Natural killer cell treated with Interleukin-12 subunit alpha and Interleukin-12 subunit beta and Interleukin-15 and Interleukin-18, amount 100 ng/mL, for 72 hours (primary cell): ENCODE measurements around the gene TMEM69. TPM values are rescaled to one million over a fixed set of nuclear protein-coding genes. Genes with fewer than 3 reads are reported as not detected.

Experiments
- ATAC-seq, 2 donors: fragments of 150-1000 bp; cut with Tn5 transposase in 1 of 2; sonication (Bioruptor Pico), chemical (Tn5 transposase) in 1 of 2; 2 replicates each; pipeline ENCODE4 v1.10.0; 2021
- DNase-seq: peaks from one replicate; pipeline ENCODE4 v3.0.0; 2022; ENCODE audit warnings: low spot score
- H3K27ac Mint-ChIP-seq, 2 donors: 1 replicate in 1 of 2; 2 replicates in 1 of 2; pipeline ENCODE4 v1.8.0; 2022; ENCODE audit warnings: mixed read lengths in 2 of 2, mild to moderate bottlenecking in 1 of 2, moderate library complexity in 1 of 2
- H3K27me3 Mint-ChIP-seq, 2 donors: 1 replicate in 1 of 2; 2 replicates in 1 of 2; pipeline ENCODE4 v1.8.0; 2022; ENCODE audit warnings: mixed read lengths in 2 of 2
- H3K36me3 Mint-ChIP-seq: one replicate; pipeline ENCODE4 v1.8.0; 2022; ENCODE audit warnings: mixed read lengths
- H3K4me1 Mint-ChIP-seq, 2 donors: 1 replicate in 1 of 2; 2 replicates in 1 of 2; pipeline ENCODE4 v1.8.0; 2022; ENCODE audit warnings: low read depth in 2 of 2, mixed read lengths in 2 of 2, mild to moderate bottlenecking in 1 of 2
- H3K4me3 Mint-ChIP-seq: one replicate; pipeline ENCODE4 v1.8.0; 2022; ENCODE audit warnings: mixed read lengths
- H3K9me3 Mint-ChIP-seq: 2 replicates; pipeline ENCODE4 v1.8.0; 2022; ENCODE audit warnings: mixed read lengths
- total RNA-seq, 2 donors: library from RNA; stranded (reverse); gene quantifications; one replicate each; pipeline ENCODE4 v1.2.3, GENCODE V29; 2022

TMEM69 gene
- 10 to 100 TPM; 18.7 to 19.4 TPM for total RNA-seq

GRCh38 chr1:45687754-45688740 is at the start of gene TMEM69:
Gene TMEM69 (plus strand): TSS chr1:45688181. CDS start chr1:45691069, 2,888 bp downstream.
- H3K36me3 Mint-ChIP-seq: peaks cover 7% of the 10 kb centered on the region
- H3K9me3 Mint-ChIP-seq: no peaks in the 10 kb centered on the region
- peak; percentile 80 for DNase-seq
- no peaks in the 10 kb centered on the region for H3K27me3 Mint-ChIP-seq
- peak within 1 kb of the TSS; percentile 100 for H3K27ac Mint-ChIP-seq
- peak within 1 kb of the TSS; percentile 99 for H3K4me3 Mint-ChIP-seq
- peak in 1 of 2 donors; percentile 25 for ATAC-seq
- peaks cover 31 to 34% of the 10 kb centered on the region in 2 donors for H3K4me1 Mint-ChIP-seq

- no peaks in the 10 kb centered on the region for H3K27me3 Mint-ChIP-seq
- H3K4me1 Mint-ChIP-seq: no peaks in the 10 kb centered on the region
- DNase-seq (no peak), ATAC-seq (no peak)
- H3K36me3 Mint-ChIP-seq: peaks cover 7% of the 10 kb centered on the region
- H3K9me3 Mint-ChIP-seq: no peaks in the 10 kb centered on the region
- no peak overlapping the region for H3K4me3 Mint-ChIP-seq
- H3K27ac Mint-ChIP-seq: no peak overlapping the region
These were observed 47.7 kb upstream of the TMEM69 start for GRCh38 chr1:45640293-45640692.

GRCh38 chr1:45643321-45643720 is 44.7 kb upstream of the TMEM69 start:
- no peak for DNase-seq
- no peak for ATAC-seq
- peaks cover 12% of the 10 kb centered on the region for H3K36me3 Mint-ChIP-seq
- no peaks in the 10 kb centered on the region for H3K27me3 Mint-ChIP-seq
- H3K9me3 Mint-ChIP-seq: no peaks in the 10 kb centered on the region
- H3K27ac Mint-ChIP-seq: no peak overlapping the region
- no peak overlapping the region for H3K4me3 Mint-ChIP-seq
- H3K4me1 Mint-ChIP-seq: peaks cover 4% of the 10 kb centered on the region in 2 donors

- no peak overlapping the region for H3K27ac Mint-ChIP-seq
- no peaks in the 10 kb centered on the region for H3K27me3 Mint-ChIP-seq
- peaks cover 4 to 5% of the 10 kb centered on the region in 2 donors for H3K4me1 Mint-ChIP-seq
- no peak for ATAC-seq
- H3K36me3 Mint-ChIP-seq: peaks cover 12% of the 10 kb centered on the region
- H3K9me3 Mint-ChIP-seq: no peaks in the 10 kb centered on the region
- no peak overlapping the region for H3K4me3 Mint-ChIP-seq
- no peak for DNase-seq
These were observed 44.0 kb upstream of the TMEM69 start for GRCh38 chr1:45643978-45644377.

- no peak for ATAC-seq
- H3K4me3 Mint-ChIP-seq: no peak overlapping the region
- H3K9me3 Mint-ChIP-seq: no peaks in the 10 kb centered on the region
- H3K27me3 Mint-ChIP-seq: no peaks in the 10 kb centered on the region
- no peak overlapping the region for H3K27ac Mint-ChIP-seq
- no peak for DNase-seq
- peaks cover 12% of the 10 kb centered on the region for H3K36me3 Mint-ChIP-seq
- H3K4me1 Mint-ChIP-seq: peaks cover 4 to 5% of the 10 kb centered on the region in 2 donors
These were observed 43.3 kb upstream of the TMEM69 start for GRCh38 chr1:45644661-45645060.

- no peak overlapping the region for H3K27ac Mint-ChIP-seq
- peaks cover 4 to 8% of the 10 kb centered on the region in 2 donors for H3K4me1 Mint-ChIP-seq
- DNase-seq (no peak), ATAC-seq (no peak)
- peaks cover 4% of the 10 kb centered on the region for H3K36me3 Mint-ChIP-seq
- no peaks in the 10 kb centered on the region for H3K9me3 Mint-ChIP-seq
- peak overlapping the region; percentile 11 for H3K4me3 Mint-ChIP-seq
- no peaks in the 10 kb centered on the region for H3K27me3 Mint-ChIP-seq
These were observed 40.5 kb upstream of the TMEM69 start for GRCh38 chr1:45647248-45648021.

GRCh38 chr1:45654540-45655280 is 33.3 kb upstream of the TMEM69 start:
- H3K4me1 Mint-ChIP-seq: peaks cover 7 to 8% of the 10 kb centered on the region in 2 donors
- no peaks in the 10 kb centered on the region for H3K9me3 Mint-ChIP-seq
- peak in 1 of 2 donors; percentile 85 for ATAC-seq
- H3K36me3 Mint-ChIP-seq: peaks cover 27% of the 10 kb centered on the region
- H3K27ac Mint-ChIP-seq: peak overlapping the region in 1 of 2 donors; percentile 45
- H3K4me3 Mint-ChIP-seq: peak overlapping the region; percentile 48
- no peaks in the 10 kb centered on the region for H3K27me3 Mint-ChIP-seq
- DNase-seq: no peak

GRCh38 chr1:45656573-45657226 is 31.3 kb upstream of the TMEM69 start:
- Mint-ChIP-seq H3K4me1 (peaks cover 5 to 13% of the 10 kb centered on the region in 2 donors), H3K9me3 (no peaks in the 10 kb centered on the region), H3K27ac (no peak overlapping the region), H3K4me3 (no peak overlapping the region), H3K27me3 (no peaks in the 10 kb centered on the region), H3K36me3 (peaks cover 31% of the 10 kb centered on the region)
- ATAC-seq (no peak), DNase-seq (no peak)

- ATAC-seq (no peak), DNase-seq (no peak)
- Mint-ChIP-seq H3K4me1 (peaks cover 5 to 14% of the 10 kb centered on the region in 2 donors), H3K27ac (no peak overlapping the region), H3K36me3 (peaks cover 31% of the 10 kb centered on the region), H3K27me3 (no peaks in the 10 kb centered on the region), H3K4me3 (no peak overlapping the region), H3K9me3 (no peaks in the 10 kb centered on the region)
These were observed 29.8 kb upstream of the TMEM69 start for GRCh38 chr1:45658171-45658570.

- Mint-ChIP-seq H3K4me3 (no peak overlapping the region), H3K27me3 (no peaks in the 10 kb centered on the region), H3K4me1 (peaks cover 9 to 19% of the 10 kb centered on the region in 2 donors), H3K27ac (no peak overlapping the region), H3K36me3 (peaks cover 31% of the 10 kb centered on the region), H3K9me3 (no peaks in the 10 kb centered on the region)
- DNase-seq: no peak
- no peak for ATAC-seq
These were observed 28.8 kb upstream of the TMEM69 start for GRCh38 chr1:45659222-45659621.

- Mint-ChIP-seq H3K4me3 (no peak overlapping the region), H3K4me1 (peaks cover 9 to 13% of the 10 kb centered on the region in 2 donors), H3K36me3 (peaks cover 21% of the 10 kb centered on the region), H3K27ac (no peak overlapping the region), H3K9me3 (no peaks in the 10 kb centered on the region), H3K27me3 (no peaks in the 10 kb centered on the region)
- no peak for DNase-seq
- ATAC-seq: no peak
These were observed 27.6 kb upstream of the TMEM69 start for GRCh38 chr1:45660336-45660735.

- ATAC-seq: no peak
These were observed 21.1 kb upstream of the TMEM69 start for GRCh38 chr1:45666836-45667235.

More at GRCh38 chr1:45666836-45667235, 21.1 kb upstream of the TMEM69 start:
- no peaks in the 10 kb centered on the region for H3K27me3 Mint-ChIP-seq
- H3K4me1 Mint-ChIP-seq: peaks cover 22 to 30% of the 10 kb centered on the region in 2 donors
- no peak for DNase-seq
- no peaks in the 10 kb centered on the region for H3K36me3 Mint-ChIP-seq
- H3K27ac Mint-ChIP-seq: no peak overlapping the region
- H3K9me3 Mint-ChIP-seq: no peaks in the 10 kb centered on the region
- no peak overlapping the region for H3K4me3 Mint-ChIP-seq
